Panc1 (cell line): Measurements from ENCODE around the gene CLBA1. TPM values are rescaled to one million over a fixed set of nuclear protein-coding genes. Genes with fewer than 3 reads are reported as not detected.

Experiments used
- ATAC-seq: fragments of 200-7000 bp; cut with Tn5 transposase; 2 replicates; pipeline ENCODE4 v1.9.1; 2020; ENCODE audit warnings: mild to moderate bottlenecking, moderate library complexity
- BruUV-seq: library from RNA; stranded (reverse); fragments of 400-500 nt; replicated peaks from 2 replicates; lab custom pipeline; 2021; lab: Mats Ljungman, UMichigan
- CTCF ChIA-PET: fragments of 300-600 bp; sonication (Branson Sonifier 250); formaldehyde crosslinking; loops from one replicate; lab custom pipeline; 2022; ENCODE audit warnings: antibody characterized with exemption; lab: Charles Lee
- POLR2A ChIA-PET: fragments of 300-600 bp; sonication (Branson Sonifier 250); formaldehyde crosslinking; loops from one replicate; lab custom pipeline; 2022; ENCODE audit warnings: antibody characterized with exemption; lab: Charles Lee
- DNase-seq: peaks from one replicate; pipeline ENCODE4 v3.0.0-alpha.2; 2010; ENCODE audit warnings: low read depth, low spot score
- H3K27ac ChIP-seq: 2 replicates; pipeline ENCODE4 v1.5.1; 2011; ENCODE audit warnings: mild to moderate bottlenecking, low read length, inconsistent platforms
- H3K27me3 ChIP-seq: fragments of 200-500 bp; sonication (Bioruptor generic); 2 replicates; pipeline ENCODE4 v1.6.0; 2014; ENCODE audit warnings: low read length, inconsistent platforms; ENCODE audit not compliant: control insufficient read depth, insufficient read depth
- H3K36me3 ChIP-seq: fragments of 200-500 bp; sonication (Bioruptor generic); 2 replicates; pipeline ENCODE4 v1.5.1; 2014; ENCODE audit warnings: inconsistent platforms, mild to moderate bottlenecking, low read length, moderate library complexity; ENCODE audit not compliant: control insufficient read depth, insufficient read depth
- H3K4me1 ChIP-seq: 2 replicates; pipeline ENCODE4 v1.5.1; 2011; ENCODE audit warnings: inconsistent platforms, mild to moderate bottlenecking, low read length, moderate library complexity; ENCODE audit not compliant: control insufficient read depth, insufficient read depth
- H3K4me3 ChIP-seq, 2 experiments: 2 replicates each; pipeline ENCODE4 v1.5.1; 2011 to 2012; ENCODE audit warnings: low read depth in 2 of 2, low read length in 2 of 2, mild to moderate bottlenecking in 2 of 2, inconsistent platforms in 1 of 2, moderate library complexity in 1 of 2
- H3K9me3 ChIP-seq: fragments of 200-500 bp; sonication (Bioruptor generic); 2 replicates; pipeline ENCODE4 v1.5.1; 2014; ENCODE audit warnings: low read depth, mild to moderate bottlenecking, inconsistent platforms, low read length, moderate library complexity; ENCODE audit not compliant: control insufficient read depth, insufficient read depth
- CTCF ChIP-seq: fragments of 450-650 bp; IDR thresholded peaks from 2 replicates; pipeline ENCODE4 v1.5.1; 2017; ENCODE audit warnings: mild to moderate bottlenecking
- POLR2AphosphoS5 ChIP-seq: IDR thresholded peaks from 2 replicates; pipeline ENCODE4 v1.6.1; 2012; ENCODE audit warnings: mild to moderate bottlenecking, low read depth, low read length, moderate library complexity
- SIN3A ChIP-seq: IDR thresholded peaks from 2 replicates; pipeline ENCODE4 v1.6.1; 2012; ENCODE audit warnings: low read depth, mild to moderate bottlenecking, low read length, moderate library complexity, borderline replicate concordance; ENCODE audit not compliant: insufficient read depth
- TCF7L2 ChIP-seq: IDR thresholded peaks from 2 replicates; pipeline ENCODE4 v1.6.1; 2011; ENCODE audit warnings: mild to moderate bottlenecking, low read depth, low read length, inconsistent platforms
- in situ Hi-C: cut with HindIII; loops from 2 replicates; pipeline ENCODE4 v1.10.0; 2016; ENCODE audit warnings: low sequenced_read_pairs, low pct_unique_long_range_greater_than_20kb
- intact Hi-C: fragments of 100-400 bp; cut with micrococcal nuclease; formaldehyde crosslinking; loops from one replicate; pipeline ENCODE4 v1.10.0; 2022; ENCODE audit not compliant: unreplicated experiment
- total RNA-seq: library from RNA; stranded (reverse); gene quantifications from one replicate; pipeline ENCODE4 v1.2.1, GENCODE V29; 2021; ENCODE audit not compliant: unreplicated experiment
- TF ChIP-seq, protein P1 (sequence below), 2 experiments: IDR thresholded peaks; 2 replicates each; pipeline ENCODE4 v1.6.1; 2011 to 2012; ENCODE audit warnings: low read depth in 2 of 2, control low read depth in 1 of 2, low read length in 1 of 2, mild to moderate bottlenecking in 1 of 2, moderate library complexity in 1 of 2; ENCODE audit not compliant: insufficient read depth in 1 of 2

Gene CLBA1
- total RNA-seq, 1 experiment from 2014 or later, result 13.8 TPM

DNA sequence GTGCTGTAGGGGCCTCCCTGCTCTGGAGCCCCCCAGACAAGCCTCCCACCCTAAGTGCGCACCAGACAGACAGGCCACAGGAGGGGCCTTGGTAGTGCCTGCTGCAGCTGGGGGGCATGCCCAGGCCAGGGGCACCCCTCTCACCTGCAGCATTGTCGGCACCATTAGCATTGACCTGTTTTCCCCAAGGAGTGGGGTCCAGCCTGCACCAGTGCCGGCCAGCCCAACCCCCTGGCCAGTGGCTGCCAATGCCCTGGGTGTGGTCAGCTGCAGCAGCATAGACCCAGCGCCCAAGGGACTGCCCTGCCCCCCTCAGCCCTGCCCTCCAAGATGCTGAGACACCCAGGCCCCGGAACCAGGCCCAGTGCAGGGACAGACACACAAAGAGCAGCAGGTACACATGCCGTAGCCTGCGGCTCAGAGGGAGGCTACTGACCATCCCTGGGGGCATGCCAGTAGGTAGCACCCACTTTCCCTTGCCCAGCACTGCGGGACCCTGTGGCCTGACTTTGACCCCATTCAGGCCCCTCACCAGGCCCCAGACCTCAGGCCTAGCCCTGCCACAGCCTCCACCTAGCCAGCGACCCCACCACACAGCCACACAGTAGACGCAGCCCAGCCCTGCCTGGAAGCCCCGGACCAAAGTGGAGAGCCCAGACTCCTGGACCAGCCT, 8.4 kb upstream of the CLBA1 start:
- H3K27ac ChIP-seq, result peak overlapping the region; percentile 79
- peaks cover 60% of the 10 kb centered on the region for H3K4me1 ChIP-seq
- ATAC-seq (no peak), DNase-seq (no peak)
- H3K27me3 ChIP-seq, result no peaks in the 10 kb centered on the region
- POLR2A ChIA-PET, result no interaction called here
- TF ChIP-seq POLR2AphosphoS5, result no peak; the same call in 1 of the 2 replicates
- TF ChIP-seq TCF7L2, result no peak
- TF ChIP-seq, protein P1, sequence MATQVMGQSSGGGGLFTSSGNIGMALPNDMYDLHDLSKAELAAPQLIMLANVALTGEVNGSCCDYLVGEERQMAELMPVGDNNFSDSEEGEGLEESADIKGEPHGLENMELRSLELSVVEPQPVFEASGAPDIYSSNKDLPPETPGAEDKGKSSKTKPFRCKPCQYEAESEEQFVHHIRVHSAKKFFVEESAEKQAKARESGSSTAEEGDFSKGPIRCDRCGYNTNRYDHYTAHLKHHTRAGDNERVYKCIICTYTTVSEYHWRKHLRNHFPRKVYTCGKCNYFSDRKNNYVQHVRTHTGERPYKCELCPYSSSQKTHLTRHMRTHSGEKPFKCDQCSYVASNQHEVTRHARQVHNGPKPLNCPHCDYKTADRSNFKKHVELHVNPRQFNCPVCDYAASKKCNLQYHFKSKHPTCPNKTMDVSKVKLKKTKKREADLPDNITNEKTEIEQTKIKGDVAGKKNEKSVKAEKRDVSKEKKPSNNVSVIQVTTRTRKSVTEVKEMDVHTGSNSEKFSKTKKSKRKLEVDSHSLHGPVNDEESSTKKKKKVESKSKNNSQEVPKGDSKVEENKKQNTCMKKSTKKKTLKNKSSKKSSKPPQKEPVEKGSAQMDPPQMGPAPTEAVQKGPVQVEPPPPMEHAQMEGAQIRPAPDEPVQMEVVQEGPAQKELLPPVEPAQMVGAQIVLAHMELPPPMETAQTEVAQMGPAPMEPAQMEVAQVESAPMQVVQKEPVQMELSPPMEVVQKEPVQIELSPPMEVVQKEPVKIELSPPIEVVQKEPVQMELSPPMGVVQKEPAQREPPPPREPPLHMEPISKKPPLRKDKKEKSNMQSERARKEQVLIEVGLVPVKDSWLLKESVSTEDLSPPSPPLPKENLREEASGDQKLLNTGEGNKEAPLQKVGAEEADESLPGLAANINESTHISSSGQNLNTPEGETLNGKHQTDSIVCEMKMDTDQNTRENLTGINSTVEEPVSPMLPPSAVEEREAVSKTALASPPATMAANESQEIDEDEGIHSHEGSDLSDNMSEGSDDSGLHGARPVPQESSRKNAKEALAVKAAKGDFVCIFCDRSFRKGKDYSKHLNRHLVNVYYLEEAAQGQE (IDR thresholded peaks at IDR 0.05; ENCODE audit: insufficient read depth in 1 of 2, low read depth in 2 of 2, low read length in 1 of 2), result no peak
- no peak for TF ChIP-seq SIN3A
- no peak for TF ChIP-seq CTCF
- intact Hi-C loops, result no loop called here
- H3K9me3 ChIP-seq, result no peaks in the 10 kb centered on the region
- CTCF ChIA-PET, result no interaction called here
- H3K36me3 ChIP-seq, result peaks cover 2% of the 10 kb centered on the region; the same call in 1 of the 2 replicates
- TSS peak; percentile 65 for BruUV-seq
- peak overlapping the region; percentile 70 to 79 for H3K4me3 ChIP-seq
- in situ Hi-C loops, result no loop called here

- Histone ChIP-seq H3K36me3 (peaks cover 2% of the 10 kb centered on the region; the same call in 1 of the 2 replicates), H3K4me1 (peaks cover 52% of the 10 kb centered on the region), H3K27ac (peak within 1 kb of the TSS; percentile 79), H3K27me3 (no peaks in the 10 kb centered on the region), H3K9me3 (no peaks in the 10 kb centered on the region), H3K4me3 (peak within 1 kb of the TSS; percentile 70 to 79)
- DNase-seq (no peak), ATAC-seq (peak; percentile 72)
- BruUV-seq, result no TSS peak
- ChIA-PET CTCF (no interaction called here), POLR2A (no interaction called here)
- in situ Hi-C loops, result no loop called here
- TF ChIP-seq POLR2AphosphoS5 (0 out of 2 replicates have a peak, but pooled peaks have one; percentile 49), CTCF (no peak), TCF7L2 (no peak)
- TF ChIP-seq, protein P1 (IDR thresholded peaks at IDR 0.05; ENCODE audit: insufficient read depth in 1 of 2, low read depth in 2 of 2, low read length in 1 of 2), result no peak
- intact Hi-C loops, result no loop called here
Measured at GRCh38 chr14:104977681-104978653, 7.6 kb upstream of the CLBA1 start, which contains the start of gene AHNAK2. TSS of gene AHNAK2 (minus strand) at chr14:104978374. CDS start at chr14:104978237, 137 bp downstream.
